Stimulated activated CD4-positive, alpha-beta T cell treated with anti-CD3 and anti-CD28 coated beads, Interleukin-1b, Interleukin-23, amount 100 ng/mL, for 4 hours (primary cell): ENCODE data around the gene CEP63.

Experiments
- DNase-seq, 2 donors: peaks; one replicate each; pipeline ENCODE4 v3.0.0-alpha.2; 2020; ENCODE audit warnings: low read depth in 2 of 2

Gene CEP63

GRCh38 chr3:134485718-134486576 is at the start of gene CEP63, which contains the start of gene ANAPC13:
TSS of gene CEP63 (plus strand) at chr3:134486057. CDS start at chr3:134495321, 9,264 bp downstream.
TSS of gene ANAPC13 (minus strand) at chr3:134485985. CDS start at chr3:134482904, 3,081 bp downstream.
- peak; percentile 81 to 86 for DNase-seq

GRCh38 chr3:134437211-134437752 is 48.6 kb upstream of the CEP63 start:
- no peak for DNase-seq

- no peak for DNase-seq
These were observed 44.5 kb upstream of the CEP63 start for GRCh38 chr3:134441321-134441720.

GRCh38 chr3:134441821-134442220 is 44.0 kb upstream of the CEP63 start:
- DNase-seq, result no peak

- no peak for DNase-seq
These were observed 40.8 kb upstream of the CEP63 start for GRCh38 chr3:134445095-134445494.

GRCh38 chr3:134445636-134446035 is 40.2 kb upstream of the CEP63 start:
- DNase-seq, result no peak

- no peak for DNase-seq
These were observed 39.1 kb upstream of the CEP63 start for GRCh38 chr3:134446800-134447199.

GRCh38 chr3:134447351-134447750 is 38.5 kb upstream of the CEP63 start:
- no peak for DNase-seq

- DNase-seq, result no peak
These were observed 37.2 kb upstream of the CEP63 start for GRCh38 chr3:134448664-134449063.

GRCh38 chr3:134449277-134449676 is 36.6 kb upstream of the CEP63 start:
- DNase-seq, result no peak

GRCh38 chr3:134449951-134450350 is 35.9 kb upstream of the CEP63 start:
- no peak for DNase-seq

GRCh38 chr3:134453631-134454030 is 32.2 kb upstream of the CEP63 start:
- DNase-seq, result no peak

- DNase-seq, result no peak
These were observed 28.3 kb upstream of the CEP63 start for GRCh38 chr3:134457376-134458074.

- DNase-seq, result no peak
These were observed 27.4 kb upstream of the CEP63 start for GRCh38 chr3:134458406-134458945.

GRCh38 chr3:134459562-134459961 is 26.3 kb upstream of the CEP63 start:
- DNase-seq, result no peak

GRCh38 chr3:134460965-134461364 is 24.9 kb upstream of the CEP63 start:
- DNase-seq, result no peak

- no peak for DNase-seq
These were observed 23.4 kb upstream of the CEP63 start for GRCh38 chr3:134462331-134462941.

GRCh38 chr3:134463676-134464063 is 22.2 kb upstream of the CEP63 start:
- DNase-seq, result no peak

GRCh38 chr3:134464064-134464688 is 21.7 kb upstream of the CEP63 start:
- no peak for DNase-seq

- no peak for DNase-seq
These were observed 21.0 kb upstream of the CEP63 start for GRCh38 chr3:134464689-134465365.

GRCh38 chr3:134466331-134466730 is 19.5 kb upstream of the CEP63 start:
- no peak for DNase-seq
